ENCODE results near the gene GRIP1. TPM values are rescaled to one million over a fixed set of nuclear protein-coding genes. Genes with fewer than 3 reads are reported as not detected.

Gene GRIP1
- total and polyA plus RNA-seq, 2 donors (not counting 3 experiments of a cell fraction or from before 2014, with no cell fraction given): 0.04 to 0.69 TPM

- CTCF ChIA-PET: no interaction called here
- no peak overlapping the region for H3K4me3 ChIP-seq (replicated peaks in 1 of 3; ENCODE audit: insufficient read depth in 1 of 3, low read depth in 1 of 3, low read length in 3 of 3)
- H3K27ac ChIP-seq (ENCODE audit: insufficient read depth, low read depth, low read length): no peak overlapping the region
- no peaks in the 10 kb centered on the region for H3K27me3 ChIP-seq (ENCODE audit: control insufficient read depth in 2 of 2, insufficient read depth in 2 of 2, low read length in 2 of 2)
- dilution Hi-C loops (cut with MboI; ENCODE audit: extremely low pct_ligation_motif_present, low sequenced_read_pairs): no loop called here
- intact Hi-C loops (cut with micrococcal nuclease): no loop called here
- H3K9ac ChIP-seq (replicated peaks; ENCODE audit: extremely low read depth, insufficient read depth, low read length): no peak overlapping the region
- POLR2A ChIA-PET: interaction anchor here (0.6 kb wide), 1 partner anchor 32 kb away, joined by 3 read pairs; no protein-coding TSS in a partner anchor
- H3K4me1 ChIP-seq (ENCODE audit: control insufficient read depth, extremely low read depth, insufficient read depth, low read length): no peaks in the 10 kb centered on the region
- DNase-seq (ENCODE audit: low read depth, low spot score) (no peak), FAIRE-seq (no peak)
- no peaks in the 10 kb centered on the region for H3K9me1 ChIP-seq (replicated peaks; ENCODE audit: control insufficient read depth, extremely low read depth, insufficient read depth, low read length)
- no peak overlapping the region for H2AFZ ChIP-seq (ENCODE audit: low read depth, low read length)
- no peaks in the 10 kb centered on the region for H3K79me2 ChIP-seq (ENCODE audit: control insufficient read depth, insufficient read depth, low read length)
- no peaks in the 10 kb centered on the region for H3K36me3 ChIP-seq (ENCODE audit: control insufficient read depth in 2 of 2, extremely low read depth in 1 of 2, insufficient read depth in 2 of 2, low read length in 2 of 2)
- H3K9me3 ChIP-seq (replicated peaks; ENCODE audit: control insufficient read depth, insufficient read depth, low read length): no peaks in the 10 kb centered on the region
- no TSS peak for BruUV-seq (replicated peaks)
- no peaks in the 10 kb centered on the region for H4K20me1 ChIP-seq (replicated peaks; ENCODE audit: control insufficient read depth, extremely low read depth, insufficient read depth, low read length)
- TF ChIP-seq POLR2AphosphoS5 (IDR thresholded peaks at IDR 0.05; ENCODE audit: insufficient read depth, low read depth, low read length) (no peak), MYC (IDR thresholded peaks at IDR 0.05; ENCODE audit: low read depth, low read length) (no peak), MAX (IDR thresholded peaks at IDR 0.05; ENCODE audit: insufficient read depth, insufficient read length) (no peak), POLR2A (IDR thresholded peaks at IDR 0.05; ENCODE audit: low read depth, low read length) (no peak), CTCF (IDR thresholded peaks at IDR 0.05; ENCODE audit: extremely low read depth in 1 of 2, insufficient read depth in 1 of 2, low read depth in 1 of 2, low read length in 2 of 2) (no peak), GATA2 (IDR thresholded peaks at IDR 0.05; ENCODE audit: insufficient read depth, insufficient read length, low read depth, low read length) (no peak), FOS (IDR thresholded peaks at IDR 0.05; ENCODE audit: borderline replicate concordance, insufficient read depth, low read length) (no peak), EZH2 (IDR thresholded peaks at IDR 0.05; ENCODE audit: borderline replicate concordance, low read depth, low read length, severe bottlenecking) (no peak), JUN (IDR thresholded peaks at IDR 0.05; ENCODE audit: borderline replicate concordance, insufficient read depth, insufficient read length, low read depth) (no peak)
- no peak overlapping the region for H3K4me2 ChIP-seq (ENCODE audit: insufficient read depth, low read length)
Measured at GRCh38 chr12:66331016-66331415, 347.9 kb downstream of the GRIP1 start.

Measured in endothelial cell of umbilical vein (primary cell).